ENCODE results near the gene ANO10.
"Not testable (repeated sequence)": the region's sequence is repeated elsewhere in the genome, so short reads cannot be mapped to it uniquely, and the experiment has no call there.

Gene ANO10

GRCh38 chr3:43621656-43622432, at the start of gene ANO10:
Gene ANO10, minus strand, starts transcription at chr3:43622011. Its CDS starts 16,159 bp downstream, at chr3:43605852.
- DNase-seq, result peak; percentile 95 to 96

GRCh38 chr3:43670635-43671522, 49.1 kb upstream of the ANO10 start:
- DNase-seq, result no peak

GRCh38 chr3:43665011-43665410, 43.2 kb upstream of the ANO10 start:
- not testable (repeated sequence) for DNase-seq

GRCh38 chr3:43661376-43661775, 39.6 kb upstream of the ANO10 start:
- DNase-seq, result not testable (repeated sequence)

- DNase-seq, result no peak
These were observed 37.6 kb upstream of the ANO10 start for GRCh38 chr3:43659250-43659880.

GRCh38 chr3:43656390-43656789, 34.6 kb upstream of the ANO10 start:
- not testable (repeated sequence) for DNase-seq

- DNase-seq, result no peak
These were observed 28.5 kb upstream of the ANO10 start for GRCh38 chr3:43650345-43650744.

- DNase-seq, result no peak
These were observed 27.7 kb upstream of the ANO10 start for GRCh38 chr3:43649365-43649968.

- DNase-seq, result no peak
These were observed 27.1 kb upstream of the ANO10 start for GRCh38 chr3:43648957-43649356.

DNA sequence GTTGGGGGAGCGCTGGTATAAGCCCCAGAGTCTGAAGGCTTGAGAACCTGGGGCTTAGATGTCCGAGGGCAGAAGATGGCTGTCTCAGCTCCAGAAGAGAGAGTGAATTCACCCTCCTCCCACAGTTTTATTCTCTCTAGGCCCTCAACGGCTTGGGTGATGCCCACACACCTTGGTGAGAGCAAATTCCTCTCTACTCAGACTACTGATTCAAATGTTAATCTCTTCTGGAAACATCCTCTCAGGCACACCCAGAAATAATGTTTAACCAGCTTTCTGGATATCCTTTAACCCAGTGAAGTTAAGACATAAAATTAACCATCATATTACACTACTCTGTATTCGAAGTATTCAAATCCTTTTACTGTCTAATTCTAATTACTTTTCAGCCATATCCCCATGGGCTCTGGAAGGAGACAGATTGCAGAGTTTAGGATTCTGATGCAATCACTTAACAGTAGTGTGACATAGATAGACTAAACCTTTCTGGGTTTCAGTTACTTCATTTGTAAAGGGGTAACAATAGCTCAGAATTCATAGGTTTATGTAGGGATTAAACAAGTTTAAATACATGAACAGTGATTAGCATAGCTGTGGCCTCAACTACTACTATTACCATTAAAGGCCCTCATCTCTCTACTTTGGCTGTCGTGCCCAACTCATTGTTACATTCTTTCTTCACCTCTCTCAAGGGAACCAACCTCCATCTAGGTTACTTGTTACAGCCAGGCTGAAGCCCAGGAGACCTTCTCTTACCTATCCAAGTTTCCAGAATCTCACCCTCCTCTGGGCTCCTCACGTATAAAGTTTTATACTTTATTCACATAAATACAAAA, 25.7 kb upstream of the ANO10 start:
- no peak for DNase-seq

DNA sequence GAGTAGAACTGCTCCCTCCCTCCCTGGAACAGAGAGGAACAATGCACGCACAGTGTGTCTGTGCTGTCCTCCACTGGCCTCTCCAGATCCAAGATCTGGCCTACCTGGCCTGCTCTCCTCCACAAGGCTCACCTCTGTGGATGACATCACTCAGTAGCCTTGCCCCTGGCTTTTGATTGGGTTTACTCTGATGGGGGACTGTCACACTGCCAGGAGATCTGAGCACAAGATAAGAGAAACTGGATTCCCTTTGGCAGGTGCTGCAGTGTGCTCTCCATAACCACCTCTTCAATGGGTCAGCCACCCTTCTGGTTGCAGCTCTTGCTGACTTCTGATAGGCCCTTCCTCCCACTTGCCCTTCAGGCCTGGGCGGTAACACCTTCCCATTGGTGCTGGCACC, 22.6 kb upstream of the ANO10 start:
- DNase-seq, result no peak

GRCh38 chr3:43641306-43642114, 19.7 kb upstream of the ANO10 start:
- no peak for DNase-seq

GRCh38 chr3:43640681-43641080, 18.9 kb upstream of the ANO10 start:
- DNase-seq, result no peak

- peak; percentile 12 to 36 for DNase-seq
These were observed 17.0 kb upstream of the ANO10 start for GRCh38 chr3:43638594-43639447.

DNA sequence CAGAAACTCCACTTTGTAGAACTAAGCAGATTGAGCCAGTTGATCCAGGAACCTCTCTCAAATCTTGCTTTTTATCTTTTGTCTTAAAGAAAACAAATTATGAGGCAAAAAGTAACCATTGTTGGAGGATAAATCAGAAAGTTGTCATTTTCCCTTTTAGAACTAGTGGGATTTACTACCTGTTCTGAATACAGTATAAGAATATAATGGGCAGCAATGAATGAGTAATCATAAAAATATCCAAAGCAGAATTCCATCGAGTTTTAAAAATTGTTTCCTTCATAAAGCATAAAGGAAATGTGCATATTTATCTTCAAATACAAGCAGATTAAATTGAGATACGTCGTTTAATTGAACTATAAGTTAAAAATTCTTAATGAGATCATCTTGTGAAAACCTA, 15.9 kb upstream of the ANO10 start:
- no peak for DNase-seq

- no peak for DNase-seq
These were observed 11.2 kb upstream of the ANO10 start for GRCh38 chr3:43632986-43633385.

- no peak for DNase-seq
These were observed 10.5 kb upstream of the ANO10 start for GRCh38 chr3:43632269-43632733.

DNA sequence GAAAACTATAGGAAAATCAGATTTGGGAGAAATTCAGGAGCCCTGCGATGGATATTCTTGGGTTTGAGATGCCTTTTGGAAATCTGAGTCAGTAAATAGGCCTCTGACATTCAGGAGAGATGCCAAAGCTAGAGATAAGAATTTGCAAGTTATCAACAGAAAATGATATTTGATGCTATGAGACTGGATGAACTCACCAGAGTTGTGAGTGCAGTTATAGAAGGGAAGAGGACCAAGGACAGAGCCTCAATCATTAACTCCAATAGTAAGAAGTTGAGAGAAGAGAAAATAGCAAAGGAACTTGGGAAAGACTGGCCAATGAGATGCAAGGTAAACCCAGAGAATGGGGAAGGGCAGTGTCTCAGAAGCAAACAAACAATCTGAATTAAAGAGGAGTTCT, 7.9 kb upstream of the ANO10 start:
- DNase-seq, result no peak

GRCh38 chr3:43629257-43629656, 7.4 kb upstream of the ANO10 start:
- no peak for DNase-seq

DNA sequence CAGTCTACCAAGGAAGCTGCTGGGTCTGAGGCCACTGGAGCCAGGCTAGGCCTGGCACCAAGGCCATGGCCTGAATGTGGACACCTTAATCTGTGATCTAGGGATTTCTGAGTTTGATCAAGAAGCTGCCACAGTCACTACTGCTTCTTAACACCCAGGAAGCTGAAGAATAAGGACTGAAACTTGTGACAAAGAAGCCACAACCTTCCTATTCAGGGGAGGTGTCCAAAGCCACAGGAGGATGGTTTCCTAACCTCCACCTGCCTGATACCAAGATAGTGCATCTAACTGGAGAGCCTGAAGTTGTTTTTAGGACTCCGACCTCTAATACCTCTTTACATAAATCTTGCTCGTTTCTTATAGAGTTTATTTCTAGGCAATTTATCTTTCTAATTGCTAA, 5.5 kb upstream of the ANO10 start:
- DNase-seq, result no peak
